Neural cell (in vitro differentiated cells): ENCODE results near the gene GSC2.

ENCODE experiments used
- POLR2AphosphoS5 ChIP-seq: IDR thresholded peaks from 2 replicates; pipeline ENCODE4 v1.6.1; 2012
- TF ChIP-seq, protein P1 (sequence below): fragments of 450-650 bp; IDR thresholded peaks from 2 replicates; pipeline ENCODE4 v1.5.1; 2014; ENCODE audit warnings: antibody characterized with exemption, mild to moderate bottlenecking, moderate library complexity; ENCODE audit not compliant: poor library complexity, severe bottlenecking
- TF ChIP-seq, protein P2 (sequence below): IDR thresholded peaks from 2 replicates; pipeline ENCODE4 v1.6.1; 2012; ENCODE audit warnings: borderline replicate concordance

GRCh38 chr22:19111140-19111539, 39.0 kb downstream of the GSC2 start:
- TF ChIP-seq, protein P1, sequence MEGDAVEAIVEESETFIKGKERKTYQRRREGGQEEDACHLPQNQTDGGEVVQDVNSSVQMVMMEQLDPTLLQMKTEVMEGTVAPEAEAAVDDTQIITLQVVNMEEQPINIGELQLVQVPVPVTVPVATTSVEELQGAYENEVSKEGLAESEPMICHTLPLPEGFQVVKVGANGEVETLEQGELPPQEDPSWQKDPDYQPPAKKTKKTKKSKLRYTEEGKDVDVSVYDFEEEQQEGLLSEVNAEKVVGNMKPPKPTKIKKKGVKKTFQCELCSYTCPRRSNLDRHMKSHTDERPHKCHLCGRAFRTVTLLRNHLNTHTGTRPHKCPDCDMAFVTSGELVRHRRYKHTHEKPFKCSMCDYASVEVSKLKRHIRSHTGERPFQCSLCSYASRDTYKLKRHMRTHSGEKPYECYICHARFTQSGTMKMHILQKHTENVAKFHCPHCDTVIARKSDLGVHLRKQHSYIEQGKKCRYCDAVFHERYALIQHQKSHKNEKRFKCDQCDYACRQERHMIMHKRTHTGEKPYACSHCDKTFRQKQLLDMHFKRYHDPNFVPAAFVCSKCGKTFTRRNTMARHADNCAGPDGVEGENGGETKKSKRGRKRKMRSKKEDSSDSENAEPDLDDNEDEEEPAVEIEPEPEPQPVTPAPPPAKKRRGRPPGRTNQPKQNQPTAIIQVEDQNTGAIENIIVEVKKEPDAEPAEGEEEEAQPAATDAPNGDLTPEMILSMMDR: no peak
- TF ChIP-seq POLR2AphosphoS5: no peak
- TF ChIP-seq, protein P2, sequence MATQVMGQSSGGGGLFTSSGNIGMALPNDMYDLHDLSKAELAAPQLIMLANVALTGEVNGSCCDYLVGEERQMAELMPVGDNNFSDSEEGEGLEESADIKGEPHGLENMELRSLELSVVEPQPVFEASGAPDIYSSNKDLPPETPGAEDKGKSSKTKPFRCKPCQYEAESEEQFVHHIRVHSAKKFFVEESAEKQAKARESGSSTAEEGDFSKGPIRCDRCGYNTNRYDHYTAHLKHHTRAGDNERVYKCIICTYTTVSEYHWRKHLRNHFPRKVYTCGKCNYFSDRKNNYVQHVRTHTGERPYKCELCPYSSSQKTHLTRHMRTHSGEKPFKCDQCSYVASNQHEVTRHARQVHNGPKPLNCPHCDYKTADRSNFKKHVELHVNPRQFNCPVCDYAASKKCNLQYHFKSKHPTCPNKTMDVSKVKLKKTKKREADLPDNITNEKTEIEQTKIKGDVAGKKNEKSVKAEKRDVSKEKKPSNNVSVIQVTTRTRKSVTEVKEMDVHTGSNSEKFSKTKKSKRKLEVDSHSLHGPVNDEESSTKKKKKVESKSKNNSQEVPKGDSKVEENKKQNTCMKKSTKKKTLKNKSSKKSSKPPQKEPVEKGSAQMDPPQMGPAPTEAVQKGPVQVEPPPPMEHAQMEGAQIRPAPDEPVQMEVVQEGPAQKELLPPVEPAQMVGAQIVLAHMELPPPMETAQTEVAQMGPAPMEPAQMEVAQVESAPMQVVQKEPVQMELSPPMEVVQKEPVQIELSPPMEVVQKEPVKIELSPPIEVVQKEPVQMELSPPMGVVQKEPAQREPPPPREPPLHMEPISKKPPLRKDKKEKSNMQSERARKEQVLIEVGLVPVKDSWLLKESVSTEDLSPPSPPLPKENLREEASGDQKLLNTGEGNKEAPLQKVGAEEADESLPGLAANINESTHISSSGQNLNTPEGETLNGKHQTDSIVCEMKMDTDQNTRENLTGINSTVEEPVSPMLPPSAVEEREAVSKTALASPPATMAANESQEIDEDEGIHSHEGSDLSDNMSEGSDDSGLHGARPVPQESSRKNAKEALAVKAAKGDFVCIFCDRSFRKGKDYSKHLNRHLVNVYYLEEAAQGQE: no peak
